Islet precursor cell (in vitro differentiated cells): ENCODE data around the gene SCP2.
"Not testable (repeated sequence)": the region's sequence is repeated elsewhere in the genome, so short reads cannot be mapped to it uniquely, and the experiment has no call there.

Experiments
- DNase-seq: peaks from one replicate; pipeline ENCODE4 v3.0.0-alpha.2; 2018

Gene SCP2

GRCh38 chr1:52917581-52917980, 9.5 kb upstream of the SCP2 start:
- DNase-seq: no peak

DNA sequence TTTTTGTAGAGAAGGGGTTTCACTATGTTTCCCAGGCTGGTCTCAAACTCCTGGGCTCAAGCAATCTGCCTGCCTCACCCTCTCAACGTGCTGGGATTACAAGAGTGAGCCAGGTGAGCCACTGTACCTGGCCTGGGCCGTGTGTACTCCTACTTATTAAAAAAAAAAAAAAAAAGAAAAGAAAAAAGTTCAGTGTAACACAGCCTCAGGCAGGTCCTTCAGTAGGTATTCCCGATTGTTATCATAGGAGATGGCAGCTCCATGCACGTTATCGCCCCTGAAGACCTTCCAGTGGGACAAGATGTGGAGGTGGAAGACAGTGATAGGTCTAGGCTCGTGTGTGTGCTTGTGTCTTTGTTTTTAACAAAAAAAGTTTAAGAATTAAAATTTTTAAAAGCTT, 8.9 kb upstream of the SCP2 start:
- no peak for DNase-seq

GRCh38 chr1:52919051-52919722, 7.9 kb upstream of the SCP2 start:
- no peak for DNase-seq

DNA sequence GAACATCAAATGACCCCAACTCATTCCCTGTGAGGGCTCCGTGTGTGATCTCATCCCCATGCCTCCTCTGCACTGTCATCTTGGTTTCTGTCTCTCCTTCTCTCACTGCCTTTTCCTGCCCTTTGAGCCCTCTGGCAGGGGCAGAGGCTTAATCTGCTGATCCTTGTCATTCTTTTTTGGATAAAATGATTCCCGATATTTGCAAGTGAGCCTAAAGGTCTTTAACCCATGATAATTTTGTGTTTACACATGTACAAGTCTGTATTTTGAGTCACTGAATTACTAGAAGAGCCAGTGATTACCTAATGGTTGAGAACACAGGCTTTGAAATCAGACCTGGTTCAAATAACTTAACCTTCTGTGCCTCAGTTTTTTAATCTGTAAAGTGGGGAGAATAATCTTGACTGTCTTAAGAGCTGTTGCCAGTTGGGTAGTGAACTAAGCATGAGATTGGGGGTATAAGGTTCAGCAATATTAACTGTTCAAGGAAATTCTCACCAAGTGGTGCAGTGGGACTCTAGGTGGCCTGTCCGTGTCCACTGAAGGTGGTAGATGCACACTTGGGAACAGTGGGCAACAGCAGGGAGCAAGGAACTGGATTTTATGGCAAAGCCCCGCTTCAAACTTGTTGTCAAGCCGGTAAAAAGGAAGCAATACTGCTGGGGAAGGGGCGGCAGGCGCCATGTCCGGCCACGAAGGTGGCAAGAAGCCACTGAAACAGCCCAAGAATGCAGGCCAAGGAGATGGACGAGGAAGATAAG, 7.2 kb upstream of the SCP2 start:
- DNase-seq: no peak

DNA sequence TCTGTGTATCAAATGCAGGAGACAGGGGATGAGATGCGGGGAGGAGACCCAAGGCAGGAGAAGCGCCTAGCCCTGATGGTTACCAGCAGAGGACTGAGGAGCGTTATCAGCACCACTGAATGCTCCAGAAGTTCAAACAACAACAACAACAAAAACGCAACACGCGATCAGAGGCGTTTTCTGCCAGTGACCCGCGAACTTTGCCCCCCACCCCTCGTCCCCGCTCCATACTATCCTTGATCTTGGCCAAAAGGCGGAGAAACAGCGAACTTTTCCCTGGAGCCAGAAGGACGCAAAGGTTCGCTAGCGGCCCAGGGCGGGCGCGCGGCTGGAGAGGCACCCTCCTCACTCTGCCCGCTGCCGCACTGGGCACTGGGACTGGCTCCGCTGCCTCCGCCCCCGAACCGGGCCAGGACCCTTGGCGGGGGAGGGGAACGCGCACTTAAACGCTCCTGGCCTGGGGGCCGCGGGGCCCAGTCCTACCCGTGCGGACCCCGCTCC, 6.2 kb upstream of the SCP2 start:
- DNase-seq: no peak

- DNase-seq: no peak
These were observed 1.5 kb upstream of the SCP2 start for GRCh38 chr1:52925571-52926005.

DNA sequence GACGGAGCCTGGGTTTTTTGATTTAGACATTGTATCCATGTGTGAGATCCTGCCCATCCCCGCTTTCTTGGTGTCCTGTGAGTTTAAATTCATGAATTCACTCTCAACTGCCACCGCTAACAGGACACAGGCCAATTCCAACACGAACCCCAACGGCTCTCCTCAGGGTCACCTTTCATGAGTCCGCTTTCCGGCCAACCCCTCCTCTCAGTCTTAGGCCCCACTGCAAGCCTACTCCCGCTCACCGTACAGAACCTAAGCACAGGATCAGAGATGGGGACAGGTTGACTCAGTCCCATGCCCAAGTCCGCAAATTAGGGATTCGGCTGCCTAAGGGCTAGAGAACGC, 238 bp upstream of the SCP2 start:
- DNase-seq: no peak

DNA sequence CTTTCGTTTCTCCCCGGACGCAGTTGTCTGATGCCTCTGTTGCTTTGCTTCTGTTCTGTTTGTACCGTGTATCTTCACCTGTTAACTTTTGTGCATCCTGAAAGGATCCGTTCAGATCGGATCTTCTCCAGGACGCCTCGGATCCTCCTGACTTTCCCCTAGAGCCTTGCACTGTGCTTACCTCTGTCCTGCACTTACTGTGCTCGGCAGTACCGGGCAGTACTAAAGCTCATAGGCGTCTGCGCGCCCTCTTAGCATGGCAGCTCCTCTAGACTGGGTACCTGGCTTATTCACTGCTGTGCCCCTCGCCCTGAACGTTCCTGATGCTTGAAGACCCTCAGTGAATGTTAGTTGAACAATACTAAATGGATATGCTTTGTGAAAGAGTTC, 934 bp downstream of the SCP2 start:
- DNase-seq: no peak

DNA sequence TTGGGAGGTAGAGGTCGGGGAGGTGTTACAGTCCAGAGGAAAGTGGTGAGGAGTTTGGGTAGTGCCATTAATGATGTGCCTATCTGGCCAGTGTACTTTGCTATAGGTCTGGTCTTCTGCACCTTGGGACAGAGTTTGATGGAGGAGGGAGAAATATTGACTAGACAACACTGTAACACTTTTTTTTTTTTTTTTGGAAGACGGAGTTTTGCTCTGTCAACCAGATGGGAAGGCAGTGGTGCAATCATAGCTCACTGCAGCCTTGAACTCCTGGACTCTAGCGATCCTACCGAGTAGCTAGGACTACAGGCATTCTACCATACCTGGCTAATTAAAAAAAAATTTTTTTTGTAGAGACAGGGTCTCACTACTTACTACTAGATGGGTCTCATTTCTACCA, 1.9 kb downstream of the SCP2 start:
- no peak for DNase-seq

DNA sequence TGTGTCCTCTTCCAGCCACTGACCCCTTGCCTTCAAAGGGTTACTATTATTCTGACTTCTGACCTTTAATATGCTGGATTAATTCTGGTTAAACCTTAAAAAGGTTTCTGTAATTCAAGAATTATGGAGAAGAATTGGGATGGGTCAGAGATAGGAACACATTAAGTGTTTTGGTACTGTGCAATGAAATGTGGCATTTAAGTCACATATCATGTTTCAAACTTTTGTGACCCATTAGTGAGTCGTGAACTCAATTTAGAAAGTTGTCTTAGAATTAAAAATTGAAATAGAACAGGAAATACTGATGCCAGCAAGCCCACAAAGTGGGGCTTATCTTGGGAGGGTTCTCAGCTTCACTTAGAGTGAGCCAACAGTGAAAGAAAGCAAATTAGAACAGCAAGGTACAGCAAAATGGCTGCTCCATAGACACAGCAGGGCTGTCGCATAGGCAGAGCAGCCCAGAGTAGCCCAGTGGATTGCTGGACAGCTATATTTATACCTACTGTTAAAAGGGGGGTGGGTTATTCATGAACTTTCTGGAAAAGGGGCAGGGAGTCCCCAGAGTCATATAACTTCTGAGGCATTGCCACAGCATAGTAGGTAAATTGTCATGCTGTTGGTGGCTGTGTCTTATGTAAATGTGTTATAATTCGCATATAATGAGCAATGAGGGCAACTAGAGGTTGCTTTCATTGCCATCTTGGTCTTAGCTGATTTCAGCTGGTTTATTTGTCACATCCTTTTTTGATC, 10.5 kb downstream of the SCP2 start:
- DNase-seq: no peak

DNA sequence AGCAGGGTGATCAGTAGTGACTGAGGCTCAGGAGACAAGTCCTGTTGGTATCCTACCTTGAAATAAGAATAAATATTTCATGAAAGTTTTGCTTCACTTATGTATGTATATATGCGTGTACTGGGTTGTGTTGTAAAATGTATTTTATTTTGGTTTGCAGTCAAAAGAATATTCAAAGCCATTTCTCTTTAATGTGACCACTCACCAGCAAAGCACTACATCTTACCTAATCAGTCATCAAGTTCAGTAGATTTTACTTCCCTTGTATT, 11.0 kb downstream of the SCP2 start:
- DNase-seq: no peak

DNA sequence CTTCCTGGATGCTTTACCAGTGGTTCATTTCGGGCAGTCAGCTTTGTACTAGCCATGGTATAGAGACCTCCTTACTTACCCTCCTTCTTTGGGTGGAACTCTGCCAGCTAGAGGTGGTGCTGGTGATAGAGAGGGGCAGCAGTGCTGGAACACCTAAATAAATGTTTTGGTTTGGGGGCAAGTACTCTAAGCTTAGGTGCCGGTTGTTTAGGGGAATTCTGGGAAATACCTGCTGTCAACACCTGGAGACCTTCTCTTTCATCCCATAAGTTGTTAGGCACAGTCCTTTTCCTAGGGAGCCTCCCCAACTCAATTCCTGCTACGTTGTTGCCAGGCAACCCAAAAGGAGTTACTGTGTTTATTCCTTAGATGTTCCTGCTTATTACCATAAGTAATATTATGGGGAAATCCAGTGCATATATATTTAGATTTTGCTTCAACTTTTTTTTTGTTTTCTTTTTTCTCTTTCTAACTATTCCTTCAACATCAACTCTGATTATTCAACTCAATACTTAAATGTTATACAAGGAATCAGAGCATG, 16.9 kb downstream of the SCP2 start:
- no peak for DNase-seq

GRCh38 chr1:52944566-52944965, 17.5 kb downstream of the SCP2 start:
- DNase-seq: no peak

- no peak for DNase-seq
These were observed 20.4 kb downstream of the SCP2 start for GRCh38 chr1:52947490-52947889.

- DNase-seq: not testable (repeated sequence)
These were observed 22.5 kb downstream of the SCP2 start for GRCh38 chr1:52949602-52950001.

DNA sequence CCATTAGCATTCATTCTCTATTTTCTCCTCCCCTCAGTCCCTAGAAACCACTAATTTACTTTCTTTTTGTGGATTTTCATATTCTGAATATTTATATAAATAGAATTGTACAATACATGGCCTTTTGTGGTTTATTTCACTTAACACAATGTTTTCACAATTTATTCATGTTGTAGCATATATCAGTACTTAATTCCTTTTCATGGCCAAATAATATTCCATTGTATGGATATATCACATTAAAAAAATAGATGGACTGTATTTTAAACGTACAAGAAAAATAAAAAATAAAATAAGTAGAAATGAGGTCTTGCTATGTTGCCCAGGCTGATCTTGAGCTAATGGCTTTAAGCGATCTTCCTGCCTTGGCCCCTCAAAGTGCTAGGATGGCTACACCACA, 25.0 kb downstream of the SCP2 start:
- DNase-seq: no peak

GRCh38 chr1:52955129-52955970, 28.3 kb downstream of the SCP2 start:
- DNase-seq: no peak

DNA sequence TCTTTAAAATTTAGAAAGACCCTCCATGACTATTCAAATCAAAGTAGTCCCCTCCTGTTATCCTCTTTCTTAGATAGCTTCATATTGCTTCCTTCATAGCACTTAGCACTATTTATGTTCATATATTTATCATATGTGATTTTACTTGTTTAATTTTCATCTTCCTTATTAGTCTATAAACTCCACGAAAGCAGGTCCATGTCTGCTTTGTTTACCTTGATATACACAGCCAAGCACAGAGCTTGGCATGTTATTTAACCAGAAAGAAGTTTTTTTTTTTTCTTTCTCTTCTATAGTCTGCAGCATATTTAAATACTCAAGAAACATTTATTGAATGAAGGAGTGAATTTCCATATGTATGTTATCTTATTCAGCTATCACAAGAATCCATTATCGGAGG, 36.0 kb downstream of the SCP2 start:
- no peak for DNase-seq

- DNase-seq: no peak
These were observed 40.6 kb downstream of the SCP2 start for GRCh38 chr1:52967666-52968065.

DNA sequence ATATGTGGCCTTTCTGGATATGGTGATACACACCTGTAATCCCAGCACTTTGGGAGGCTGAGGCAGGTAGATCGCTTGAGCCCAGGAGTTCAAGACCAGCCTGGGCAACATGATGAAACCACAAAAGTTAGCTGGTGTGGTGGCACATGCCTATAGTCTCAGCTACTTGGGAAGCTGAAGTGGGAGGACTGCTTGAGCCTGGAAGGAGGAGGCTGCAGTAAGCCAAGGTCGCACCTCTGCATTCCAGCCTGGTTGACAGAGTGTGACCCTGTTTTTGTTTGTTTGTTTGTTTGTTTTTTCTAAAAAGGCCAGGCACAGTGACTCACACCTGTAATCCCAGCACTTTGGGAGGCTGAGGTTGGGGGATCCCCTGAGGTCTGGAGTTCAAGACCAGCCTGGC, 42.2 kb downstream of the SCP2 start:
- not testable (repeated sequence) for DNase-seq

DNA sequence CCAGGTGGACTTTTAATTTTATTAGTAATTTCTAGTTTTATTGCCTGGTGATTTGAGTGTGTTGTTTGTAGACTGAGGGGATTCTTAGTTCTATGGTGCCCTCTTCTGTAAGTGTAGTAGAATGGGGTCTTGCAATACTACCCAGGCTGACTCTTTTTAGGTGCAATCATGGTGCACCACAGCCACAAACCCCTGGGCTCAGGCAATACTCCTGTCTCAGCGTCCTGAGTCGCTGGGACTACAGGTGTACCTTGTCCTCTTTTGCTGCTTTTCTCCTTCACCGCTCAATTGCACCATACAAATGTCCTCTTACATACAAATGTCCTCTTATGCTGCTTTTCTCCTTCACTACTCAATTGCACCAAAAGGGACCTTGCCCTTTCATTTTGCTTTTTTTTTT, 43.1 kb downstream of the SCP2 start:
- DNase-seq: no peak

GRCh38 chr1:52973841-52974240, 46.8 kb downstream of the SCP2 start:
- no peak for DNase-seq
